Tibial artery (tissue), 4 donors: Measurements from ENCODE around the gene GJC2.

Experiments
- DNase-seq, 2 donors: peaks; one replicate each; pipeline ENCODE4 v3.0.0-alpha.2; 2019
- H3K27ac ChIP-seq, 2 donors: fragments of 200-600 bp; sonication (generic) in 1 of 2; 1 replicate in 1 of 2; 2 replicates in 1 of 2; pipeline ENCODE4 v1.5.1; 2018 to 2019; ENCODE audit warnings: mild to moderate bottlenecking in 1 of 2
- H3K27me3 ChIP-seq, 2 donors: fragments of 200-600 bp; sonication (generic) in 1 of 2; one replicate each; pipeline versions ENCODE4 v1.5.1 to v1.6.0; 2016 to 2019
- H3K36me3 ChIP-seq, 3 donors: fragments of 200-600 bp; sonication (generic) in 2 of 3; one replicate each; pipeline ENCODE4 v1.5.1; 2016 to 2019; ENCODE audit warnings: mild to moderate bottlenecking in 2 of 3
- H3K4me1 ChIP-seq, 4 donors: fragments of 200-600 bp; sonication (generic) in 2 of 4; 1 replicate in 3 of 4; 2 replicates in 1 of 4; pipeline ENCODE4 v1.5.1; 2016 to 2019
- H3K4me3 ChIP-seq, 2 donors: fragments of 200-600 bp; sonication (generic) in 1 of 2; 1 replicate in 1 of 2; 2 replicates in 1 of 2; pipeline ENCODE4 v1.5.1; 2018 to 2019; ENCODE audit warnings: mild to moderate bottlenecking in 2 of 2
- H3K9me3 ChIP-seq, 3 donors: fragments of 200-600 bp; sonication (generic) in 1 of 3; one replicate each; pipeline ENCODE4 v1.5.1; 2016 to 2019
- CTCF ChIP-seq, 2 experiments: fragments of 200-600 bp in 1 of 2; fragments of 450-650 bp in 1 of 2; IDR thresholded peaks; one replicate each; pipeline ENCODE4 v1.5.1; 2017 to 2019; ENCODE audit warnings: antibody characterized with exemption in 2 of 2, mild to moderate bottlenecking in 1 of 2, moderate library complexity in 1 of 2
- intact Hi-C: fragments of 100-400 bp; cut with DNase I; formaldehyde crosslinking; loops from one replicate; pipeline ENCODE4 v1.15.0; 2023; ENCODE audit warnings: low total_unique reads

Gene GJC2

GRCh38 chr1:228154670-228155571, 5.2 kb downstream of the GJC2 start:
- no peak overlapping the region for H3K27ac ChIP-seq
- no peaks in the 10 kb centered on the region for H3K9me3 ChIP-seq
- H3K4me3 ChIP-seq = no peak overlapping the region
- TF ChIP-seq CTCF (IDR thresholded peaks at IDR 0.05) = no peak
- peaks cover 0 to 2% (median 0%) of the 10 kb centered on the region in 3 donors for H3K36me3 ChIP-seq
- peak in 1 of 2 donors; percentile 58 for DNase-seq
- intact Hi-C loops = no loop called here
- peaks cover 0 to 21% (median 7%) of the 10 kb centered on the region in 4 donors for H3K4me1 ChIP-seq
- peaks cover 0 to 33% of the 10 kb centered on the region in 2 donors for H3K27me3 ChIP-seq

- intact Hi-C loops = no loop called here
- H3K36me3 ChIP-seq = no peaks in the 10 kb centered on the region
- no peak overlapping the region for H3K4me3 ChIP-seq
- no peak overlapping the region for H3K27ac ChIP-seq
- H3K27me3 ChIP-seq = peaks cover 0 to 39% of the 10 kb centered on the region in 2 donors
- DNase-seq = peak in 1 of 2 donors; percentile 55
- TF ChIP-seq CTCF (IDR thresholded peaks at IDR 0.05) = no peak
- no peaks in the 10 kb centered on the region for H3K9me3 ChIP-seq
- peaks cover 0 to 11% (median 2%) of the 10 kb centered on the region in 4 donors for H3K4me1 ChIP-seq
These were observed 6.1 kb downstream of the GJC2 start for GRCh38 chr1:228155596-228156514.

GRCh38 chr1:228156515-228156881, 6.8 kb downstream of the GJC2 start:
- H3K4me1 ChIP-seq = peaks cover 0 to 5% (median 2%) of the 10 kb centered on the region in 4 donors
- H3K27ac ChIP-seq = no peak overlapping the region
- no peak for TF ChIP-seq CTCF (IDR thresholded peaks at IDR 0.05)
- H3K9me3 ChIP-seq = no peaks in the 10 kb centered on the region
- peak in 1 of 2 donors; percentile 58 for DNase-seq
- intact Hi-C loops = no loop called here
- H3K4me3 ChIP-seq = no peak overlapping the region
- peaks cover 0 to 42% of the 10 kb centered on the region in 2 donors for H3K27me3 ChIP-seq
- no peaks in the 10 kb centered on the region for H3K36me3 ChIP-seq

GRCh38 chr1:228156941-228157728, 7.4 kb downstream of the GJC2 start:
- Histone ChIP-seq H3K27ac (no peak overlapping the region), H3K9me3 (no peaks in the 10 kb centered on the region), H3K27me3 (peaks cover 0 to 49% of the 10 kb centered on the region in 2 donors), H3K4me1 (peaks cover 0 to 4% (median 2%) of the 10 kb centered on the region in 4 donors), H3K4me3 (no peak overlapping the region), H3K36me3 (no peaks in the 10 kb centered on the region)
- DNase-seq = peak in 1 of 2 donors; percentile 61
- no peak for TF ChIP-seq CTCF (IDR thresholded peaks at IDR 0.05)
- intact Hi-C loops = no loop called here

GRCh38 chr1:228157729-228158126, 8.0 kb downstream of the GJC2 start:
- Histone ChIP-seq H3K27me3 (peaks cover 0 to 55% of the 10 kb centered on the region in 2 donors), H3K27ac (no peak overlapping the region), H3K4me3 (no peak overlapping the region), H3K9me3 (no peaks in the 10 kb centered on the region), H3K4me1 (peaks cover 0 to 6% (median 2%) of the 10 kb centered on the region in 4 donors), H3K36me3 (no peaks in the 10 kb centered on the region)
- TF ChIP-seq CTCF (IDR thresholded peaks at IDR 0.05) = no peak
- intact Hi-C loops = no loop called here
- no peak for DNase-seq
